ENCODE measurements around the gene MYL5. TPM values are rescaled to one million over a fixed set of nuclear protein-coding genes. Genes with fewer than 3 reads are reported as not detected.
A peak's percentile ranks its signal among the peaks of the same experiment; 100 is the strongest.

Gene MYL5
- total and polyA plus RNA-seq, 2 of the 13 experiments (the other 11 are each of a cell fraction or from before 2014, with no cell fraction given): 6.5 to 16.0 TPM

GRCh38 chr4:692771-693554 lies 18.6 kb downstream of the MYL5 start (continued):
- TF ChIP-seq PRDM15 (CRISPR knock-in tag; IDR thresholded peaks at IDR 0.05): no peak
- peak; percentile 43; the same call in 1 of the 2 replicates for TF ChIP-seq ZNF335 (CRISPR knock-in tag; IDR thresholded peaks at IDR 0.05)
- no peak for TF ChIP-seq KIAA2018 (CRISPR knock-in tag; IDR thresholded peaks at IDR 0.05; ENCODE audit: borderline replicate concordance)
- 0 out of 2 replicates have a peak, but pooled peaks have one; percentile 47 for TF ChIP-seq RCOR2 (CRISPR knock-in tag; IDR thresholded peaks at IDR 0.05)
- TF ChIP-seq NBN (conservative IDR thresholded peaks at IDR 0.05): no peak
- no peak for TF ChIP-seq ZNF513 (CRISPR knock-in tag; conservative IDR thresholded peaks at IDR 0.05)
- TF ChIP-seq IRF2 (CRISPR knock-in tag; IDR thresholded peaks at IDR 0.05): peak; percentile 84; the same call in 1 of the 2 replicates
- TF ChIP-seq GLI4 (CRISPR knock-in tag; IDR thresholded peaks at IDR 0.05; ENCODE audit: borderline replicate concordance): no peak
- TF ChIP-seq BCLAF1 (IDR thresholded peaks at IDR 0.05): no peak
- TF ChIP-seq ZBTB7B (CRISPR knock-in tag; IDR thresholded peaks at IDR 0.05): no peak
- TF ChIP-seq ZNF329 (CRISPR knock-in tag; IDR thresholded peaks at IDR 0.05; ENCODE audit: low read depth): no peak
- TF ChIP-seq CENPT (CRISPR knock-in tag; IDR thresholded peaks at IDR 0.05; ENCODE audit: low read depth): no peak
